Left renal cortex interstitium (tissue), 4 donors: Measurements from ENCODE around the gene NUCKS1. TPM values are rescaled to one million over a fixed set of nuclear protein-coding genes. Genes with fewer than 3 reads are reported as not detected.

Experiments used
- DNase-seq, 4 donors: peaks; one replicate each; pipeline ENCODE4 v3.0.0-alpha.2; 2013; ENCODE audit warnings: low read depth in 4 of 4, low spot score in 2 of 4, missing footprints in 1 of 4
- polyA plus RNA-seq, 4 donors: library from polyadenylated mRNA; unstranded; fragments of 120-200 nt; gene quantifications; one replicate each; pipeline ENCODE4 v1.2.1, GENCODE V29; 2013; ENCODE audit not compliant: insufficient read length in 4 of 4

Gene NUCKS1
- polyA plus RNA-seq, 4 donors: 370 to 432 (median 416) TPM

- no peak for DNase-seq
Measured at GRCh38 chr1:205774198-205775014, 24.4 kb upstream of the NUCKS1 start.

GRCh38 chr1:205772607-205773032 lies 22.6 kb upstream of the NUCKS1 start:
- no peak for DNase-seq

- no peak for DNase-seq
Measured at GRCh38 chr1:205770618-205771017, 20.6 kb upstream of the NUCKS1 start.

- DNase-seq: no peak
Measured at GRCh38 chr1:205769641-205770365, 19.8 kb upstream of the NUCKS1 start.

- no peak for DNase-seq
Measured at GRCh38 chr1:205767248-205767647, 17.3 kb upstream of the NUCKS1 start.

GRCh38 chr1:205766570-205766969 lies 16.6 kb upstream of the NUCKS1 start:
- no peak for DNase-seq

GRCh38 chr1:205766038-205766437 lies 16.1 kb upstream of the NUCKS1 start:
- DNase-seq: no peak

GRCh38 chr1:205764578-205764977 lies 14.6 kb upstream of the NUCKS1 start:
- DNase-seq: no peak

GRCh38 chr1:205763980-205764379 lies 14.0 kb upstream of the NUCKS1 start:
- no peak for DNase-seq

- no peak for DNase-seq
Measured at GRCh38 chr1:205760606-205761005, 10.6 kb upstream of the NUCKS1 start.

- no peak for DNase-seq
Measured at GRCh38 chr1:205756552-205756951, 6.6 kb upstream of the NUCKS1 start.

GRCh38 chr1:205754857-205755256 lies 4.9 kb upstream of the NUCKS1 start:
- DNase-seq: no peak

- no peak for DNase-seq
Measured at GRCh38 chr1:205751036-205751651, 1.2 kb upstream of the NUCKS1 start.

- peak; percentile 83 to 91 (median 86) for DNase-seq
Measured at GRCh38 chr1:205749234-205750137, 496 bp downstream of the NUCKS1 start.

GRCh38 chr1:205748403-205749233 lies 1.4 kb downstream of the NUCKS1 start:
- DNase-seq: peak in 3 of 4 donors; percentile 52 to 71 (median 61)

GRCh38 chr1:205746757-205747412 lies 3.1 kb downstream of the NUCKS1 start:
- no peak for DNase-seq

GRCh38 chr1:205744403-205744802 lies 5.6 kb downstream of the NUCKS1 start:
- DNase-seq: no peak

- no peak for DNase-seq
Measured at GRCh38 chr1:205743977-205744376, 6.0 kb downstream of the NUCKS1 start.

GRCh38 chr1:205741681-205742080 lies 8.3 kb downstream of the NUCKS1 start:
- no peak for DNase-seq
